ENCODE data around the gene MRTFB.

DNA sequence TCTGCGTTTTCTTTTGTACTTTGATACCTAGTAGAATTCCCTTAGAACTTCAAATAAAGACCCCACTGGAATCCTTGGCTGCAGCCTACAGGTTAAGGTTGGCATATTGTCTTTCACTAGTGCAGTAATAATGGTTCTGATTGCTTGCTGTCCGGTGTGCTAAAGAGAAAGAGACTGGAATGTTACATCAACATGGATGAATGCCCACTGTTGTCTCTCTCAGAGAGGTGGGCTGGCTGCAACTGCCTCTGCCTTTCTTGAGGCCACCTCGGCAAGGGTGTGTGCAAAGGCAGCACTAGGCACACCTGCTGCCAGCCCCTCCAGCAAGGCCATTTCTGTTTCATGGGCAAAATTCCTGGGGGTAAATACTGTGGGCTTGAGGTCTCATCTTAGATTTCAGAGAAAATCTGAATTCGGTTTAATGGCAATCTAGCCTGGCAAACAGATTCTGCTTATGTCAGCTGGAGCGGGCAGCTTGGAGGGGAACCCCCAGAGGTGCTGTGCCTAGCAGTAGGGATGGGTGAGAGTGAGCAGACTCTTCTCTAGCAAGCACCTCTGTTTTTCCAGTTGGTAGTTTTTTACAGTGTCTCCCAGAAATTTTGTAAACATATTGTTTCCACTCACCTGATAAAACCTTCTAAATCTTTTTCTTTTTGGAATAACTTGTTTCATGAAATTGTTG lies 54.0 kb downstream of the MRTFB start:
- TF ChIP-seq, protein P1, sequence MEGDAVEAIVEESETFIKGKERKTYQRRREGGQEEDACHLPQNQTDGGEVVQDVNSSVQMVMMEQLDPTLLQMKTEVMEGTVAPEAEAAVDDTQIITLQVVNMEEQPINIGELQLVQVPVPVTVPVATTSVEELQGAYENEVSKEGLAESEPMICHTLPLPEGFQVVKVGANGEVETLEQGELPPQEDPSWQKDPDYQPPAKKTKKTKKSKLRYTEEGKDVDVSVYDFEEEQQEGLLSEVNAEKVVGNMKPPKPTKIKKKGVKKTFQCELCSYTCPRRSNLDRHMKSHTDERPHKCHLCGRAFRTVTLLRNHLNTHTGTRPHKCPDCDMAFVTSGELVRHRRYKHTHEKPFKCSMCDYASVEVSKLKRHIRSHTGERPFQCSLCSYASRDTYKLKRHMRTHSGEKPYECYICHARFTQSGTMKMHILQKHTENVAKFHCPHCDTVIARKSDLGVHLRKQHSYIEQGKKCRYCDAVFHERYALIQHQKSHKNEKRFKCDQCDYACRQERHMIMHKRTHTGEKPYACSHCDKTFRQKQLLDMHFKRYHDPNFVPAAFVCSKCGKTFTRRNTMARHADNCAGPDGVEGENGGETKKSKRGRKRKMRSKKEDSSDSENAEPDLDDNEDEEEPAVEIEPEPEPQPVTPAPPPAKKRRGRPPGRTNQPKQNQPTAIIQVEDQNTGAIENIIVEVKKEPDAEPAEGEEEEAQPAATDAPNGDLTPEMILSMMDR (IDR thresholded peaks at IDR 0.05; ENCODE audit: low read depth, low read length): no peak
- TF ChIP-seq MYC (IDR thresholded peaks at IDR 0.05; ENCODE audit: low read depth, low read length): no peak

Data from NB4 (cell line).